H4 (cell line): ENCODE results near the gene TSKU. TPM values are rescaled to one million over a fixed set of nuclear protein-coding genes. Genes with fewer than 3 reads are reported as not detected.

Experiments used
- total RNA-seq: library from RNA; depleted of rRNA; stranded (reverse); fragments of >200 nt; shearing (Covaris generic); gene quantifications from 2 replicates; pipeline ENCODE4 v1.2.3, GENCODE V29; 2014; rRNA removed

TSKU gene
- total RNA-seq, 1 experiment from 2014 or later: 67.1 TPM

Other genes starting within 250 kb of the TSKU start
- gene LRRC32, start 112.6 kb upstream of the TSKU start, total RNA-seq: 0.04 and 0.29 TPM in 2 replicates
- 19.7 and 22.9 TPM in 2 replicates for gene ACER3, start 77.6 kb downstream of the TSKU start, total RNA-seq